Testis (tissue), 2 donors: ENCODE measurements around the gene KRT17.

ENCODE experiments used
- POLR2A ChIP-seq: fragments of 450-650 bp; IDR thresholded peaks from one replicate; pipeline ENCODE4 v1.6.1; 2017; ENCODE audit warnings: antibody characterized with exemption, mild to moderate bottlenecking, moderate library complexity
- TF ChIP-seq, protein P1 (sequence below), 3 experiments: fragments of 450-650 bp in 2 of 3; fragments of 200-600 bp in 1 of 3; sonication (generic) in 1 of 3; IDR thresholded peaks; one replicate each; pipeline ENCODE4 v1.5.1; 2016 to 2019; ENCODE audit warnings: antibody characterized with exemption in 3 of 3, mild to moderate bottlenecking in 2 of 3, moderate library complexity in 1 of 3

DNA sequence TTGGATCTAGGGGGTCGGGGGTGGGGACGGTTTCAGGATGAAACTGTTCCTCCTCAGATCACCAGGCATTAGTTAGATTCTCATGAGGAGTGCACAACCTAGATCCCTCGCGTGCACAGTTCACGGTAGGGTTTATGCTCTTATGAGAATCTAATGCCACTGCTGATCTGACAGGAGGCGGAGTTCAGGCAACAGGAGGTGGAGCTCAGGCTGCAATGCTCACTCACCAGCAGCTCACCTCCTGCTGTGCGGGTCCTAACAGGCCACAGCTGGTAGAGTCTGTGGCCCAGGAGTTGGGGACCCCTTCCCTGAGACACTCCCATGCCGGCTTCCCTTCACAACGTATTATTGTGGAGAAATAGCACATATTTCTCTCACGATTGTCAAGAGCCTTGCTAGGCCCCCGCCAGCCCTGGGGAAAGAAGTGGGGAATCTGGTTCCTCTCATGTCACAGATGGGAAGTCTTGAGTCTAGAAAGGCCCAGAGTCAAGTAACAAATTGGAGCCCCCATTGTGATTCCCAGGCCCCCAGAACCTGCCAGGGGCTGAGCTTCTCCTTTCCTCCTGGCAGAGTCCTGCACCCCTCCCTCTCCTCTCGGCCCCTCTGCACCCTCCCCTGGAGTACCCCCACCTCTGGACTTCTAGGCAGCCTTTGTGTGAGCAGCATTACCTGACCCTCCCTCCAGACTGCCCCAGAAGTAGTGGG lies 31.6 kb downstream of the KRT17 start:
- TF ChIP-seq, protein P1, sequence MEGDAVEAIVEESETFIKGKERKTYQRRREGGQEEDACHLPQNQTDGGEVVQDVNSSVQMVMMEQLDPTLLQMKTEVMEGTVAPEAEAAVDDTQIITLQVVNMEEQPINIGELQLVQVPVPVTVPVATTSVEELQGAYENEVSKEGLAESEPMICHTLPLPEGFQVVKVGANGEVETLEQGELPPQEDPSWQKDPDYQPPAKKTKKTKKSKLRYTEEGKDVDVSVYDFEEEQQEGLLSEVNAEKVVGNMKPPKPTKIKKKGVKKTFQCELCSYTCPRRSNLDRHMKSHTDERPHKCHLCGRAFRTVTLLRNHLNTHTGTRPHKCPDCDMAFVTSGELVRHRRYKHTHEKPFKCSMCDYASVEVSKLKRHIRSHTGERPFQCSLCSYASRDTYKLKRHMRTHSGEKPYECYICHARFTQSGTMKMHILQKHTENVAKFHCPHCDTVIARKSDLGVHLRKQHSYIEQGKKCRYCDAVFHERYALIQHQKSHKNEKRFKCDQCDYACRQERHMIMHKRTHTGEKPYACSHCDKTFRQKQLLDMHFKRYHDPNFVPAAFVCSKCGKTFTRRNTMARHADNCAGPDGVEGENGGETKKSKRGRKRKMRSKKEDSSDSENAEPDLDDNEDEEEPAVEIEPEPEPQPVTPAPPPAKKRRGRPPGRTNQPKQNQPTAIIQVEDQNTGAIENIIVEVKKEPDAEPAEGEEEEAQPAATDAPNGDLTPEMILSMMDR (IDR thresholded peaks at IDR 0.05), result no peak
- TF ChIP-seq POLR2A, result no peak
